SK-N-SH treated with all-trans-retinoic acid at 6 μM for 48 hours (cell line): ENCODE measurements around the gene ARL15.

Experiments used
- ARNTL ChIP-seq: fragments of 450-650 bp; formaldehyde crosslinking; IDR thresholded peaks from 2 replicates; pipeline ENCODE4 v1.5.0; 2020; ENCODE audit warnings: low read depth, mild to moderate bottlenecking, moderate library complexity, borderline replicate concordance
- BACH2 ChIP-seq: fragments of 250-450 bp; sonication (Bioruptor Pico); IDR thresholded peaks from 2 replicates; pipeline ENCODE4 v1.9.0; 2021; ENCODE audit warnings: mild to moderate bottlenecking, borderline replicate concordance
- ISL1 ChIP-seq: fragments of 250-450 bp; sonication (Bioruptor Pico); IDR thresholded peaks from 2 replicates; pipeline ENCODE4 v2.1.2; 2022; ENCODE audit warnings: mild to moderate bottlenecking, moderate library complexity
- PPARA ChIP-seq: fragments of 250-450 bp; sonication (Bioruptor Pico); IDR thresholded peaks from 2 replicates; pipeline ENCODE4 v1.5.0; 2020; ENCODE audit warnings: mild to moderate bottlenecking, borderline replicate concordance
- SNAI2 ChIP-seq: fragments of 250-450 bp; sonication (Bioruptor Pico); IDR thresholded peaks from 2 replicates; pipeline ENCODE4 v1.5.0; 2020; ENCODE audit warnings: mild to moderate bottlenecking, moderate library complexity
- TCF4 ChIP-seq: fragments of 250-450 bp; sonication (Bioruptor Pico); IDR thresholded peaks from 2 replicates; pipeline ENCODE4 v1.8.0; 2021; ENCODE audit warnings: mild to moderate bottlenecking, moderate library complexity, borderline replicate concordance
- ZC3H10 ChIP-seq: fragments of 250-450 bp; sonication (Bioruptor Pico); IDR thresholded peaks from 2 replicates; pipeline ENCODE4 v1.5.1; 2021; ENCODE audit warnings: mild to moderate bottlenecking, moderate library complexity
- ZFP3 ChIP-seq: fragments of 250-450 bp; sonication (Bioruptor Pico); IDR thresholded peaks from 2 replicates; pipeline ENCODE4 v1.5.0; 2020; ENCODE audit warnings: mild to moderate bottlenecking, moderate library complexity
- ZFP30 ChIP-seq: fragments of 450-650 bp; formaldehyde crosslinking; IDR thresholded peaks from 2 replicates; pipeline ENCODE4 v1.5.0; 2022; ENCODE audit warnings: mild to moderate bottlenecking, moderate library complexity
- ZNF70 ChIP-seq: fragments of 450-650 bp; formaldehyde crosslinking; IDR thresholded peaks from 2 replicates; pipeline ENCODE4 v1.5.0; 2020; ENCODE audit warnings: mild to moderate bottlenecking, moderate library complexity
- TF ChIP-seq, protein P1 (sequence below): fragments of 250-450 bp; sonication (Bioruptor Pico); IDR thresholded peaks from 2 replicates; pipeline ENCODE4 v1.8.0; 2020; ENCODE audit warnings: mild to moderate bottlenecking, moderate library complexity, borderline replicate concordance

GRCh38 chr5:54184806-54185205 lies 125.6 kb downstream of the ARL15 start:
- TF ChIP-seq BACH2, result no peak
- TF ChIP-seq, protein P1, sequence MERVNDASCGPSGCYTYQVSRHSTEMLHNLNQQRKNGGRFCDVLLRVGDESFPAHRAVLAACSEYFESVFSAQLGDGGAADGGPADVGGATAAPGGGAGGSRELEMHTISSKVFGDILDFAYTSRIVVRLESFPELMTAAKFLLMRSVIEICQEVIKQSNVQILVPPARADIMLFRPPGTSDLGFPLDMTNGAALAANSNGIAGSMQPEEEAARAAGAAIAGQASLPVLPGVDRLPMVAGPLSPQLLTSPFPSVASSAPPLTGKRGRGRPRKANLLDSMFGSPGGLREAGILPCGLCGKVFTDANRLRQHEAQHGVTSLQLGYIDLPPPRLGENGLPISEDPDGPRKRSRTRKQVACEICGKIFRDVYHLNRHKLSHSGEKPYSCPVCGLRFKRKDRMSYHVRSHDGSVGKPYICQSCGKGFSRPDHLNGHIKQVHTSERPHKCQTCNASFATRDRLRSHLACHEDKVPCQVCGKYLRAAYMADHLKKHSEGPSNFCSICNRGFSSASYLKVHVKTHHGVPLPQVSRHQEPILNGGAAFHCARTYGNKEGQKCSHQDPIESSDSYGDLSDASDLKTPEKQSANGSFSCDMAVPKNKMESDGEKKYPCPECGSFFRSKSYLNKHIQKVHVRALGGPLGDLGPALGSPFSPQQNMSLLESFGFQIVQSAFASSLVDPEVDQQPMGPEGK, result no peak
- no peak for TF ChIP-seq TCF4 (CRISPR knock-in tag)
- TF ChIP-seq ZFP3 (CRISPR knock-in tag), result no peak
- TF ChIP-seq ARNTL (CRISPR knock-in tag), result no peak
- no peak for TF ChIP-seq PPARA
- no peak for TF ChIP-seq ZNF70 (CRISPR knock-in tag)
- TF ChIP-seq ZC3H10 (CRISPR knock-in tag), result no peak
- no peak for TF ChIP-seq ZFP30 (CRISPR knock-in tag)
- no peak for TF ChIP-seq SNAI2 (CRISPR knock-in tag)
- TF ChIP-seq ISL1 (CRISPR knock-in tag), result no peak
